GM10847 (cell line): ENCODE measurements around the gene CDC27.

Experiments
- POLR2A ChIP-seq: IDR thresholded peaks from 2 replicates; pipeline ENCODE4 v1.6.1; 2011; ENCODE audit not compliant: insufficient read length; ENCODE audit errors: extremely low read depth

Gene CDC27

GRCh38 chr17:47179141-47179540, 10.0 kb downstream of the CDC27 start:
- no peak for TF ChIP-seq POLR2A

DNA sequence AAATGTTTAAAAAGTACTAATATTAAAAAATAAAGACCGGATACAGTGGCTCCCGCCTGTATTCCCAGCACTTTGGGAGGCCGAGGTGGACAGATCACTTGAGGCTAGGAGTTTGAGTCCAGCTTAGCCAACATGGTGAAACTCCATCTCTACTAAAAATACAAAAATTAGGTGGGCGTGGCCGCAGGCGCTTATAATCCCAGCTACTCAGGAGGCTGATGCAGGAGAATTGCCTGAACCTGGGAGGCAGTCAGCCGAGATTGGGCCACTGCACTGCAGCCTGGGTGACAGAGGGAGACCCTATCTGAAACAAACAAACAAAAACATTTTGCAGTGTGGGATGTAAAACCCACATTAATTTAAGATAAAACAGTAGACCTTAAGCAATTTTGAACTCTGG, 11.8 kb downstream of the CDC27 start:
- TF ChIP-seq POLR2A = no peak

DNA sequence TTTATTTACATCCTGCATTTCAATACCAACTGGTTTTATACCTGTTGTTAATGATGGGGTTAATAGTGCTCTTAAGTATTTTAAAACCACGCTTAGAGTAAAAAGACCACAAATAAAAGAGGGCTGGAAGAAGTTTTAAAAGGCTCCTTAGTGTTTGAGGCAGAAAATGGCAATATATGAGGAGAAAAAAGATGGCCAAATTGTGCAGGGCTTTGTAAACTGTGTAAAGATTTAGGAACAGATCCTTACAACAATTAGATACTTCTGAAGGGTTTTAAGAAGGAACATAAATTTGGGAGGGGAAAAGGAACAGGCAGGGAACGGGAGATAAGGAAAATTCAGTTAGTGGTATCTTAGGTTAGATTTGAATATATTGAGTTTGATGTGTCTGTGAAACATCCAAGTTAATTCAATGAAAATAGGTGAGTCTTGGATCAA, 12.7 kb downstream of the CDC27 start:
- TF ChIP-seq POLR2A = no peak

DNA sequence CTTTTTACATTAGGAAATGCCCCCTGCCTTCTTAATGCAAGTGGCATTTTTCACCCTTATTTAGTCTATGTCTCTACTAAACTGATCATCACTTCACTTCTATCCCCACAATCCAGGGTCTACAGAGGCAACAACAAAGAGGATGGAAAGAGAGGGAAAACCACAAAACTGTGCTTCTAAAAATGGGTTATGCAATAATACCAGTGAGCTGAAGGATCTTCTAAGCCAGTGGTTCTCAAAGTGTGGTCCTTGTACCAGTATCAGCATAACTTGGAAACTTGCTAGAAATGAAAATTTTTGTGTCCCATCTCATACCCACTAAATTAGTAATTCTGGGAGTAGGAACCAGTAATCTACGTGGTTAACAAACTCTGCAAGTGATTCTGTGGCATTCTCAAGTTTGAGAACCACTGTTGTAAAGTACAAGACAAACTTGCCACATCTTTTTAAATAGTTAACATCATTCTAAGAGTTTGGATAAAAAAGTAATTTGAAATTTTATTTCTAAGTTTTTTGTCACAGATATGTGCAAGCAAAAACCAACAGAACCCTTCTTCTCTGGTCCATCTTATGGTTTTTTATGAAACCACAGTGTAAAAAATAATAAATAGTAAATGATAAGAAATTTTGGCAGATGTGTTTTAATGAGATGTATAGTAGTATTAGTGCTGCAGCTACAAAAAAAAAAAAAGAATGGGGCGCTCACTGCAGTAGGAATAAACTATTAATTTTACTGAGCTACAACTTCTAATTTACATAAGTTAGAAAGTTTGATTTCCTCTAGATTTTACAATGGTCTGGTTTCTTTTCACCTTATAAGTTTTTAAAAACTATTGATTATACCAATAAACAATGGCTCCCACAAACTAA, 16.2 kb downstream of the CDC27 start:
- TF ChIP-seq POLR2A = no peak

DNA sequence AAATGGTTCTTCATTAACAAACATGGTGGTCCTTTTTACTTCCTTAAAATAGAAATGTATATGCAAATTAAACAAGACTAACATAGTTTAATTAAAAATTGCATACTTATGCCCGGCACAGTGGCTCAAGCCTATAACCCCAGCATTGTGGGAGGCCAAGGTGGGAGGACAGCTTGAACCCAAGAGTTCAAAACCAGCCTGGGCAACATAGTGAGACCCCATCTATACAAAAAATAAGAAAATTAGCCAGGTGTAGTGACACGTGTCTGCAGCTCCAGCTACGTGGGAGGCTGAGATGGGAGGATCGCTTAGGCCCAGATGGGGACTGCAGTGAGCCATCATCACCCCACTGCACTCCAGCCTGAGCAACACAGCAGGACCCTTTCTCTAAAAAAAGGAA, 18.4 kb downstream of the CDC27 start:
- TF ChIP-seq POLR2A = no peak

GRCh38 chr17:47165137-47165536, 24.0 kb downstream of the CDC27 start:
- TF ChIP-seq POLR2A = no peak

DNA sequence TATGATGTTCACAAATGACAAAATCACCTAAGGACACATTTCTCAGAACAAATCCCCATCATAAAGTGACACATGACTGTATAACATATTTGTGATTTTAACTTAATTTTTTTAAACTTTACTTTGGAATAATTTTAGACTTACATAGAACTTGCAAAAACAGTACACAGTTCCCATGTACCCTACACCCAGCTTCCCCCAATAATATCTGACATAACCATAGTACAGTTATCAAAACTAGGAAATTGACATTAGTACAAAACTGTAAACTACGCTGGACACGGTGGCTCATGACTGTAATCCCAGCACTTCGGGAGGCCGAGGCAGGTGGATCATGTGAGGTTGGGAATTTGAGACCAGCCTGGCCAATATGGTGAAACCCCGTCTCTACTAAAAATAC, 24.8 kb downstream of the CDC27 start:
- no peak for TF ChIP-seq POLR2A

GRCh38 chr17:47162013-47162622, 27.0 kb downstream of the CDC27 start:
- no peak for TF ChIP-seq POLR2A

DNA sequence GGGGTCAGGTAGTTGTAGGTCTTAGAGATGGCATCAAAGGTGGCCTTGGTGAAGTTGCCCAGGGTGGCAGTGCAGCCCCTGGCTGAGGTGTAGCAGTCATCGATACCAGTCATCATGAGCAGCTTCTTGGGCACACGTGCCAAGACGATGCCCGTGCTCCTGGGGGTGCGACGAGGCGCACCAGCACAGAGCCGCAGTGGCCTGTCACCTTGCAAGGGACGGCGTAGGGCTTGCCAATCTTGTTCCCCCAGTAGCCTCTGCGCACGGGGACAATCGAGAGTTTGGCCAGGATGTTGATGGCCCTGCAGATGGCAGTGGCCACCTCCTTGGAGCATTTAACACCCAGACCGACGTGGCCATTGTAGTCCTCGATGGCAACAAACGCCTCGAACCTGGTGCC, 29.8 kb downstream of the CDC27 start:
- no peak for TF ChIP-seq POLR2A

DNA sequence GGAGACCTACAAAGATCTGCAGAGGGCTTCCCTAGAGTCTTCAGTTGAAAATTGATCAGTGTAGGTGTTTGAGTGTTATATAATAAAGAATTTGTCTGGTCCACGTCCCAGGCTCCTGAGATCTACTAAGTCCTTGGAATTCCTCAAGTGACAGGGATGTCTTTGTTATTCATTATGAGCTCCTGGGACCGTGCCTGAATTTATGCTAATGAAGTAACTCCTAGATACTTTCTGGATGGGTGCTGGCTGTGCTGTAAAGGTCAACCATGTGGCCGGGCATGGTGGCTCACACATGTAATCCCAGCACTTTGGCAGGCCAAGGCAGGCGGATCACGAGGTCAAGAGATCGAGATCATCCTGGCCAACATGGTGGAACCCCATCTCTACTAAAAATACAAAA, 43.7 kb downstream of the CDC27 start:
- TF ChIP-seq POLR2A = no peak

DNA sequence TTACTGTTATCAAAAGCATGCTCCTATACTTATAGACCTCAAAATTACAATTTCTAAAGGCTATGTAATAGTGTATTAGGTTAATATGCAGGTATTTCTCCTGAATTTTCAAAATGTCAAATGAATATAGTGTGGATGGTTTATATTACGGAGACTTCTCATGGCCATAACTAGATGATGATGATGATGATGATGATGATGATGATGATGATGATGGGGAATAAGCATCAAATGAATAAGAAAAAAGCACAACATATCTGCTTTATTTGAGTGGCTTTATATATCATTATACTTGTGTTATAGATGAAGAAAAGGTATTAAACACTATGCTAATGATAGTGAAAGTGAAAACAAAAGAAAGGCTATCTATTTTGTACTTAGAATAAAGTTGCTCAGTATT, 53.9 kb downstream of the CDC27 start:
- no peak for TF ChIP-seq POLR2A

DNA sequence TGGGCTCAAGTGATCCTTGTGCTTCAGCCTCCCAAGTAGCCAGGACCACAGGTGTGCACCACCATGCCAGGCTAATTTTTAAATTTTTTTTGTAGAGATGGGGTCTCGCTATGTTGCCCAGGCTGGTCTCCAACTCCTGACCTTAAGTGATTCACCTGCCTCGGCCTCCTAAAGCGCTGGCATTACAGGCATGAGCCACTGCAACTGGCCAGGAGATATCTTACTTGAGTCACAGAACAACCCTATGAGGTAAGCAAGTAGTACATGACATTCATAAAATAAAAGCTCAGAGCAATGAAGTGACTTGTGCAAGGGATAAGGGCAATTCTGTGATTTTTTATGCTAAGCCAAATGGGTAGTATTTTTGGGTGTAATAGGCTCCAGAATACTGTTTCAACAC, 57.3 kb downstream of the CDC27 start:
- TF ChIP-seq POLR2A = no peak

DNA sequence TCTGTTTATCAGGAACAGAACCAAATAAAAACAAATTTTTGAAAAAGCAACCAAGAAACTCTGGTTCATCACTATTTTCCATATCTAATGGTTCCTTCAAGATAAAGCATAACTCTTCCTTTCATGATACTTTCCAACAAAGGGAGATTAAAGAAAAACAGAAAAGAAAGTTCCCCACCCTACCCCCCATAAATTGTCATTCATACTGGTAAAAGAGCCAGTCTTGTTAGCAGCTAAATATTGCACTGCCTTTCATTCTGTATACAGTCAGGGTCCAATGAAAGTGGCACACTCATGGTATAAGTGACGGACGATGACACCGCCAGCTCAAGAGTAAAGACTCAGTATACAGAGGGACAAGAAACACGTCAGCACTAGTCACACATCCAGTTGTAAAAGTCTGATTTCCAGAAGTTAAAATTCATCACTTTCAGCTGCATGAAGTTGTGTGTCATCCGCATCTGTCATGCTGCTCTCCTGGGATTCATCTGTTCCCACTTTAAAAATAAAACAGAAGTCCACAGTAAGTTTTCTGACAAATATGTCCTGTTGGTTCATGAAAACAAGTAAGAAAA, 68.5 kb downstream of the CDC27 start:
- no peak for TF ChIP-seq POLR2A

GRCh38 chr17:47119746-47120520, 69.2 kb downstream of the CDC27 start:
- TF ChIP-seq POLR2A = no peak

DNA sequence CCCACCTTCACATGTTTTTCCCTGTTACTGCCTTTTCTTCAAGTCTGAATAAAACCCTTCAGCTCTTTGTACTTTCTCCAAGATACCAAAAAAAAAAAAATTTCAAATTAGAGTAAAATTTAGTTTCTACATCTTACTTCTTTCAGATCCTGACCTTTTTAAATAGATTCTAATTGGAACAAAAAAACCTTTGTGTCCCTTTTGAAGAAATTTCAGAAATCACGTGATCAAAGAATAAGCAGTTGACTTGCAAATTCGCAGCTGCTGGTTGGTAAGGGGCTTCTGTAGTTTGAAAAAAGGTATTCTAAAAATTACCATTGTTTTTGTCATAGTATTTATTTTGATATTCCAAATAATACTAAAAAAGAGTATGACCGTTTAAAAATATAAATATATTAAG, 71.7 kb downstream of the CDC27 start:
- no peak for TF ChIP-seq POLR2A

GRCh38 chr17:47106130-47106529, 83.0 kb downstream of the CDC27 start:
- no peak for TF ChIP-seq POLR2A

DNA sequence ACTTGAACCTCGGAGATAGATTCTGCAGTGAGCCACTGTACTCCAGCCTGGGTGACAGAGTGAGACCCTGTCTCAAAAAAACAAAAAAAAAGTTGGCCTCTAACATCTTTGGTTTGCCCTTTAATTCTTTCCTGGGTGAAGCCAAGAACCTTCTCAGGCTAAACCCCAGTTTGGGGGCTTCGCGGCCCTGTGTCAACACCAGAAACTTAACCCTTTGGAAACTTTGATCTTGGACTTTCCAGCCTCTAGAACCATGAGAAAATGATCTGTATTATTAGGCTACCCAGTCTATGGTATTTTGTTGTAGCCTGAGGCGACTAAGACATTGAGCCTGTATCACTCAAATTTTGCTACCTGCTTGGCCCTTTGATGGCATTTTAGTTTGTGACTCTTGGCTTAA, 86.2 kb downstream of the CDC27 start:
- no peak for TF ChIP-seq POLR2A
